ENCODE data around the gene PRICKLE2. TPM values are rescaled to one million over a fixed set of nuclear protein-coding genes. Genes with fewer than 3 reads are reported as not detected.

PRICKLE2 gene
- total RNA-seq, 1 donor from 2014 or later, result 56.1 TPM

- DNase-seq (ENCODE audit: low read depth), result no peak
Measured at GRCh38 chr3:64046592-64046991, 178.7 kb downstream of the PRICKLE2 start.

DNA sequence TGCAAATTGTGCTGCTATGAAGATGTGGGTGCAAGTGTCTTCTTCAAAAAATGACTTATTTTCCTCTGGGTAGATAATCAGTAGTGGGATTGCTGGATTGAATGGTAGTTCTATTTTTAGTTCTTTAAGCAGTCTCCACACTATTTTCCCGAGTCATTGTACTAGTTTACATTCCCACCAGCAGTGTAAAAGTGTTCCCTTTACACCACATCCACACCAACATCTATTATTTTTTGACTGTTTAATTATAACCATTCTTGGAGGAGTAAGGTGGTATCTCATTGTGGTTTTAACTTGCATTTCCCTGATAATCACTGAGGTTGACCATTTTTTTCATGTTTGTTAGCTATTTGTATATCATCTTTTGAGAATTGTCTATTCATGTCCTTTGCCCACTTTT, 182.3 kb downstream of the PRICKLE2 start:
- no peak for DNase-seq (ENCODE audit: low read depth)

Other genes with a start within 250 kb of the PRICKLE2 start
- gene PSMD6, start 202.0 kb downstream of the PRICKLE2 start, total RNA-seq, result 113 and 124 TPM in 2 replicates

Data from renal cortical epithelial cell (primary cell).